ENCODE data around the gene RAD18.

Gene RAD18

DNA sequence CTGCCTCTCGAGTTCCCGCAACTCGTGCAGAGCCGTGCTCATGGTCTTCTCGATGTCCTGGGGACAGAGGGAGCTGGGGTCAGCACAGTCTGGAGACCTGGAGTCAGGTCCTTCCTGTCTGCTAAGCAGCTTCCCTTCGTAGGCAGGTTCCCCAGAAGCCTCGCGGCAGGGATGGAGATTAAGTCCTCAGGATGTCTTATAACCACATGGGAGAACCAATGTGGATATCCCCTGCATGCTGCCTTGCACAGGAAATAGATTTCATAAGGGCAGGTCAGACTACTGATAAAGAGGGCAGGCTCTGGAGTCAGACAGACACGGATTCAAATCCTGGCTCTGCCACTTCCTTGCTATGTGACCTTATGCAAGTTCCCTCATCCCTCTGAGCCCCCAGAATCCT, 22.6 kb upstream of the RAD18 start:
- TF ChIP-seq POLR2AphosphoS5 (IDR thresholded peaks at IDR 0.05; ENCODE audit: low read depth, low read length), result no peak
- no peak for TF ChIP-seq SIN3A (IDR thresholded peaks at IDR 0.05; ENCODE audit: borderline replicate concordance, insufficient read depth, low read length)

DNA sequence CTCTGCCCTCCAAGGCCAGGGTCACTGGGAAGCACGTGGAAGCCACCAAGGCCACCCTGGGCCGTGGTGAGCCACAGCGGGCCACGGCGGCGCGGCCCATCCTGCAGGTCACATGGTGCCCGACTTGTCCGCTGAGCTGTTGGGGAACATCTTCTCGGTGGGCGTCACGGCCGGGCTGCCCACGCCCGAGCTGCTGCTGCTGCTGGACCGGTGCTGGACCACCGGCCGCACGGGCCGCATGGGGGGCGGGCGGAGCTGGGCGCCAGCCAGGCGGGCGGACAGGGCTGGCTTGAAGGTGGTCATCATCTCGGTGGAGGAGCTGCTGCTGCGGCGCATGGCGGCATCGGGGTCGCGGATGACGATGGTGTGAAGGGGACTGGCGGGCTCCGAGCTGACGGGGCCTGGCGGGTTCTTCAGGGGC, 22.1 kb upstream of the RAD18 start:
- no peak for TF ChIP-seq SIN3A (IDR thresholded peaks at IDR 0.05; ENCODE audit: borderline replicate concordance, insufficient read depth, low read length)
- no peak for TF ChIP-seq FOXP2 (optimal IDR thresholded peaks at IDR 0.05; ENCODE audit: borderline replicate concordance, extremely low read depth, extremely low read length, insufficient read depth)
- TF ChIP-seq TAF1 (IDR thresholded peaks at IDR 0.05; ENCODE audit: borderline replicate concordance, insufficient read depth, low read length), result no peak
- no peak for TF ChIP-seq POLR2AphosphoS5 (IDR thresholded peaks at IDR 0.05; ENCODE audit: low read depth, low read length)
- TF ChIP-seq, protein P1, sequence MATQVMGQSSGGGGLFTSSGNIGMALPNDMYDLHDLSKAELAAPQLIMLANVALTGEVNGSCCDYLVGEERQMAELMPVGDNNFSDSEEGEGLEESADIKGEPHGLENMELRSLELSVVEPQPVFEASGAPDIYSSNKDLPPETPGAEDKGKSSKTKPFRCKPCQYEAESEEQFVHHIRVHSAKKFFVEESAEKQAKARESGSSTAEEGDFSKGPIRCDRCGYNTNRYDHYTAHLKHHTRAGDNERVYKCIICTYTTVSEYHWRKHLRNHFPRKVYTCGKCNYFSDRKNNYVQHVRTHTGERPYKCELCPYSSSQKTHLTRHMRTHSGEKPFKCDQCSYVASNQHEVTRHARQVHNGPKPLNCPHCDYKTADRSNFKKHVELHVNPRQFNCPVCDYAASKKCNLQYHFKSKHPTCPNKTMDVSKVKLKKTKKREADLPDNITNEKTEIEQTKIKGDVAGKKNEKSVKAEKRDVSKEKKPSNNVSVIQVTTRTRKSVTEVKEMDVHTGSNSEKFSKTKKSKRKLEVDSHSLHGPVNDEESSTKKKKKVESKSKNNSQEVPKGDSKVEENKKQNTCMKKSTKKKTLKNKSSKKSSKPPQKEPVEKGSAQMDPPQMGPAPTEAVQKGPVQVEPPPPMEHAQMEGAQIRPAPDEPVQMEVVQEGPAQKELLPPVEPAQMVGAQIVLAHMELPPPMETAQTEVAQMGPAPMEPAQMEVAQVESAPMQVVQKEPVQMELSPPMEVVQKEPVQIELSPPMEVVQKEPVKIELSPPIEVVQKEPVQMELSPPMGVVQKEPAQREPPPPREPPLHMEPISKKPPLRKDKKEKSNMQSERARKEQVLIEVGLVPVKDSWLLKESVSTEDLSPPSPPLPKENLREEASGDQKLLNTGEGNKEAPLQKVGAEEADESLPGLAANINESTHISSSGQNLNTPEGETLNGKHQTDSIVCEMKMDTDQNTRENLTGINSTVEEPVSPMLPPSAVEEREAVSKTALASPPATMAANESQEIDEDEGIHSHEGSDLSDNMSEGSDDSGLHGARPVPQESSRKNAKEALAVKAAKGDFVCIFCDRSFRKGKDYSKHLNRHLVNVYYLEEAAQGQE (IDR thresholded peaks at IDR 0.05; ENCODE audit: insufficient read depth in 1 of 2, low read depth in 2 of 2, low read length in 2 of 2), result no peak

- TF ChIP-seq, protein P1 (IDR thresholded peaks at IDR 0.05; ENCODE audit: insufficient read depth in 1 of 2, low read depth in 2 of 2, low read length in 2 of 2), result no peak
- TF ChIP-seq TAF1 (IDR thresholded peaks at IDR 0.05; ENCODE audit: borderline replicate concordance, insufficient read depth, low read length), result no peak
- no peak for TF ChIP-seq POLR2AphosphoS5 (IDR thresholded peaks at IDR 0.05; ENCODE audit: low read depth, low read length)
These were observed 21.3 kb upstream of the RAD18 start for GRCh38 chr3:8984526-8984925.

DNA sequence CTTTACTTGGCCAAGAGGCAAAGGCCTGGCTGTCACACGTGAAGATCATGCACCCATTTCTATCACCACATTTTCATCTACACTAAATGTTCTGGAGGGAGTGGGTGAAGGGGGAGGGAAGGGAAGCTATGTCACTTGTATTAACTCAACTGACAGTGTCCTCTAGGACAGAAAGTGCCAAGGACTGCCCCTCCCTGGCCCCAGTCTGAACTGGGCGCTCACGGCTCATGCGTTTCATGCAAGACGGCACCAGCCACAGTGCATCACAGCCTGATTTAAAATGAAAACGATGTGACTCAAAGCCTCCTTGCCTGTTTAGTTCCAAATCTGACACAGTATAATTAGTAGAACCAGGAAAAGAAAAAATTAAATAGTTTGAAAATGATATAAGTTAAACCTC, 20.8 kb upstream of the RAD18 start:
- TF ChIP-seq, protein P1 (IDR thresholded peaks at IDR 0.05; ENCODE audit: insufficient read depth in 1 of 2, low read depth in 2 of 2, low read length in 2 of 2), result no peak

- TF ChIP-seq FOXP2 (optimal IDR thresholded peaks at IDR 0.05; ENCODE audit: borderline replicate concordance, extremely low read depth, extremely low read length, insufficient read depth) (no peak), TAF1 (IDR thresholded peaks at IDR 0.05; ENCODE audit: borderline replicate concordance, insufficient read depth, low read length) (no peak), SIN3A (IDR thresholded peaks at IDR 0.05; ENCODE audit: borderline replicate concordance, insufficient read depth, low read length) (no peak), POLR2AphosphoS5 (IDR thresholded peaks at IDR 0.05; ENCODE audit: low read depth, low read length) (no peak)
- TF ChIP-seq, protein P1 (IDR thresholded peaks at IDR 0.05; ENCODE audit: insufficient read depth in 1 of 2, low read depth in 2 of 2, low read length in 2 of 2), result no peak
These were observed 20.3 kb upstream of the RAD18 start for GRCh38 chr3:8983591-8983990.

DNA sequence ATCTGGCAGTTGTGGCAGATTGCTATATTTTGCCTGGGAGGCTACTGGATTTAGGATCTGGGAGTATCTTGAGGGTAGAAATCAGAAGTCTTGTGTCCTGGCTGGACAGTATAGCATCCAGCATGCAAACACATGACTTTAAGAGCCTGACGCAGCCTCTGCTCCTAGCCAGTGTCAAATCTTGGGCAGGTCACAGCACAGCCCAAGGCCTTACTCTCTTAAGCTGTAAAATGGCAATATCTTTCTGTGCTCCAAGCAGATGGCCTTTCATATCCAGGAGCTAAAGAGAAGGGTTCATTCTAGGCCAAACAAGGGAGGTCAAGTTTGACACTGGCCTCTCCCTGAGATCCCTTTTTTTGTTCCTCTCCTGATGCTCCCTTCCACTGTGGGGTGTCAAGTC, 19.8 kb upstream of the RAD18 start:
- TF ChIP-seq TAF1 (IDR thresholded peaks at IDR 0.05; ENCODE audit: borderline replicate concordance, insufficient read depth, low read length) (no peak), FOXP2 (optimal IDR thresholded peaks at IDR 0.05; ENCODE audit: borderline replicate concordance, extremely low read depth, extremely low read length, insufficient read depth) (no peak), POLR2AphosphoS5 (IDR thresholded peaks at IDR 0.05; ENCODE audit: low read depth, low read length) (no peak), SIN3A (IDR thresholded peaks at IDR 0.05; ENCODE audit: borderline replicate concordance, insufficient read depth, low read length) (no peak)
- TF ChIP-seq, protein P1 (IDR thresholded peaks at IDR 0.05; ENCODE audit: insufficient read depth in 1 of 2, low read depth in 2 of 2, low read length in 2 of 2), result no peak
